OCI-LY3 (cell line): ENCODE measurements around the gene POTEH.
"Not testable (repeated sequence)": the region's sequence is repeated elsewhere in the genome, so short reads cannot be mapped to it uniquely, and the experiment has no call there.

Source experiments
- H2AFZ ChIP-seq: fragments of 200-600, 300-600 bp; shearing (Covaris generic); 2 replicates; pipeline ENCODE4 v1.6.0; 2014; ENCODE audit warnings: antibody characterized with exemption, low read depth, low read length
- H3K27ac ChIP-seq: fragments of 200-600, 300-600 bp; sonication (generic); 2 replicates; pipeline ENCODE4 v1.5.1; 2014; ENCODE audit warnings: mild to moderate bottlenecking, low read length, moderate library complexity, mixed read lengths
- H3K27me3 ChIP-seq: fragments of 200-600, 300-600 bp; sonication (generic); 2 replicates; pipeline ENCODE4 v1.6.1; 2014; ENCODE audit warnings: low read depth, low read length, mixed read lengths
- H3K36me3 ChIP-seq: fragments of 200-600, 300-600 bp; sonication (generic); replicated peaks from 2 replicates; pipeline ENCODE3; 2014; ENCODE audit warnings: low read depth, low read length, mixed read lengths
- H3K4me1 ChIP-seq: fragments of 300-600, 200-600 bp; sonication (generic); 2 replicates; pipeline ENCODE4 v1.6.1; 2014; ENCODE audit warnings: low read length, mixed read lengths
- H3K4me2 ChIP-seq: fragments of 200-600, 300-600 bp; sonication (generic); 2 replicates; pipeline ENCODE4 v1.6.1; 2014; ENCODE audit warnings: low read length, mixed read lengths
- H3K4me3 ChIP-seq: fragments of 300-600, 200-600 bp; sonication (generic); 2 replicates; pipeline ENCODE4 v1.5.1; 2014; ENCODE audit warnings: antibody characterized with exemption, mild to moderate bottlenecking, low read length, moderate library complexity
- H3K79me2 ChIP-seq: fragments of 300-600, 200-600 bp; shearing (Covaris generic); 2 replicates; pipeline ENCODE4 v1.6.1; 2014; ENCODE audit warnings: mild to moderate bottlenecking, low read length, mixed read lengths
- H3K9ac ChIP-seq: fragments of 300-600, 200-600 bp; shearing (Covaris generic); 2 replicates; pipeline ENCODE4 v1.6.0; 2014; ENCODE audit warnings: mild to moderate bottlenecking, low read length, moderate library complexity
- H3K9me3 ChIP-seq: fragments of 200-600, 300-600 bp; shearing (Covaris generic); 2 replicates; pipeline ENCODE4 v1.6.1; 2014; ENCODE audit warnings: low read length, mixed read lengths; ENCODE audit not compliant: insufficient read depth
- H4K20me1 ChIP-seq: fragments of 200-600, 300-600 bp; sonication (generic); 2 replicates; pipeline ENCODE4 v1.6.1; 2016; ENCODE audit warnings: low read length, mixed read lengths; ENCODE audit not compliant: insufficient read depth

POTEH gene

DNA sequence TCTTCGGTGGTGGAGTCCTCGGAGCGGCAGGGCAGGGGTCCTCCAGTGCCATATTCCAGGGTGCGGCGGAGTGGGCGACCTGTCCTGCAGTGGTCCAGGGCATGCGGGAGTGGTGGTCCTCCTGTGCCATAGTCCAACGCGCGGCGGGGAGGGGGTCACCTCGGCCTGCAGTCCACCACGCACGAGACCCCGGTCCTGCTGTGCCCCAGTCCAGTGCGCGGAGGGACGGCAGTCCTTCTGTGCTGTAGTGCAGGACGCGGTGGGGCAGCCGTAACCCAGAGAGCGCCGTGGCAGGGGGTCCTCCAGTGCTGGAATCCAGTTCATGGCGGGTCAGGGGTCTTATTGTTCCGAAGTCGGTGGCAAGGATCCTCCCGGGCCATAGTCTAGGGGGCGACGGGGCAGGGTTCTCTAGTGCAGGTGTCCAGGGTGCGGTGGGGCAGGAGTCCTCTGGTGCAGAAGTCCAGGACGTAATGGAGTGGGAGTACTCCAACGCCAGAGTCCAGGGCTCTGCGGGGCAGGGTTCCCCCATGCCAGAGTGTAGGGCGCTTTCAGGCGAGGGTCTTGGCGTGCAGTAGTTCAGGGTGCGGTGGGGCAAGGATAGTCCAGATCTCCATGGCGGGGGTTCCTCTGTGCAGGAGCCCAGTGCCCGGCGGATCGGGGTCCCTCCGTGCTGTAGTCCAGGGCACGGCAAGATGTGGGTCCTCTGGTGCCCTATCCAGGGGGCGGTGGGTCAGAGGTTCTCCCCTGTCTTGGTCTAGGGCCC lies 70.7 kb downstream of the POTEH start:
- H3K36me3 ChIP-seq, H4K20me1 ChIP-seq, H3K9me3 ChIP-seq, H3K9ac ChIP-seq, H3K27ac ChIP-seq, H3K27me3 ChIP-seq, H3K4me3 ChIP-seq, H2AFZ ChIP-seq, H3K4me2 ChIP-seq, H3K79me2 ChIP-seq, H3K4me1 ChIP-seq: not testable (repeated sequence)

DNA sequence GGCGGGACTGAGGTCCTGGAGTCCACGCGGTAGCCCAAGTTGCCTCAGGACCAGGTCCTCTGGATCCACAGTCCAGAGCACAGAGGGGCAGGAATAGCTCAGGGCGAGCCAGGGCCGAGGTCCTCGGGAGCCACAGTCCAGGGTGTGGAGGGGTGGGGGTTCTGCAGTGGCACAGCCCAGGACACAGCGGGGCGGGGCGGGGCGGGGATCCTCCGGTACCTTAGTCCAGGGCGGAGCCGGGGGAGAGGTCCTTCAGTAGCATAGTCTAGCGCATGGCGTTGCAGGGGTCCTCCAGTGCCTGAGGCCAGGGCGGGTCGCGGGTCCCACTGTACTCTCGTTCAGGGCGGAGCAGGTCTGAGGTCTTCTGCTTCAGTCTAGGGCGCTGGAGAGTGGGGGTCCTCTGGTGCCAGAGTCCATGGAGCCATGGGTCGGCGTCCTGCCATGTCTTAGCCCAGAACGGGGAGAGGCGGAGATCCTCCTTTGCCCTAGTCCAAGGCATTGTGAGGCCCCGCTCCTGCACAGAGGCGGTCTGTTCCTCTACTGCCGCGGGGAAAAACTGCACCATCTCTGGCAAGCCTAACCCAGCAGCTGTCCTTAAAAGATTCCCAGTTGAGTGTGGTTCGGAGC lies 71.4 kb downstream of the POTEH start:
- H4K20me1 ChIP-seq, H3K27ac ChIP-seq, H3K9me3 ChIP-seq, H3K79me2 ChIP-seq, H3K27me3 ChIP-seq, H3K4me1 ChIP-seq, H3K4me3 ChIP-seq, H2AFZ ChIP-seq, H3K36me3 ChIP-seq, H3K4me2 ChIP-seq, H3K9ac ChIP-seq: not testable (repeated sequence)

DNA sequence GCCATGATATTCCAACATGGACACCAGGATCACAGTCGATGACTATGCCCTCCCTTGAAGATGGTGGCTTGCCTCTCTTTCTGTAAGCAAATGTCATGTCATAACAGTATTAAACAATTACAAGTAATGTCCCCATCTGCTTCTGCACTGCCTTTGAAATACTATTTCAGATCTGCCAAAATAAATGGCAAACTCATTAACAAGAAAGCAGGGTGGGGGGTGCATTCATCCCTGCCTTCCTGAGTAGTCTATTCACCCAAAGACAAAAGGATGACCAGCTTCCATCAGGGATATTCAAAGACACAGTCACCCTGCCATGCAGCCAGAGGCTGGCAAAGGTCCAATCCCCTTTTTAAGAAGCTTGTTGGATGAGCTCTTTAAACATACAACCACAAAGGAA lies 73.7 kb downstream of the POTEH start:
- not testable (repeated sequence) for H3K36me3 ChIP-seq, H3K27me3 ChIP-seq, H3K27ac ChIP-seq, H3K4me2 ChIP-seq, H3K9ac ChIP-seq, H3K79me2 ChIP-seq, H3K4me1 ChIP-seq, H2AFZ ChIP-seq, H3K4me3 ChIP-seq, H4K20me1 ChIP-seq, H3K9me3 ChIP-seq
